K562 (cell line): ENCODE data around the gene PPARG. TPM values are rescaled to one million over a fixed set of nuclear protein-coding genes. Genes with fewer than 3 reads are reported as not detected.

Source experiments
- ATAC-seq: fragments of 200-7000 bp; cut with Tn5 transposase; 3 replicates; pipeline ENCODE4 v1.9.1; 2020; ENCODE audit warnings: moderate library complexity
- BruUV-seq: library from RNA; stranded (reverse); fragments of 400-500 nt; replicated peaks from 2 replicates; lab custom pipeline; 2021; lab: Mats Ljungman, UMichigan
- CTCF ChIA-PET: fragments of 300-600 bp; formaldehyde crosslinking; extraction: SDS; loops from one replicate; lab custom pipeline; 2021; ENCODE audit warnings: low intra/inter-chr PET ratio; lab: Yijun Ruan, JAX
- POLR2A ChIA-PET: fragments of 300-600, 350-650 bp; sonication (Branson Sonifier 250); formaldehyde crosslinking; extraction: SDS; loops from one replicate; lab custom pipeline; 2021; ENCODE audit warnings: antibody characterized with exemption, inconsistent platforms; lab: Yijun Ruan, JAX
- DNase-seq, 4 experiments: peaks; one replicate each; pipeline versions ENCODE4 v3.0.0 to v3.0.0-alpha.2; 2011 to 2018; ENCODE audit warnings: low spot score in 3 of 4, mixed read lengths in 3 of 4; ENCODE audit errors: extremely low read depth in 1 of 4
- FAIRE-seq: peaks from 2 replicates; lab custom pipeline; 2011; peaks lifted over from hg19 to GRCh38; lab: Jason Lieb, UNC
- H2AFZ ChIP-seq: 2 replicates; pipeline ENCODE4 v1.6.0; 2011; ENCODE audit warnings: low read depth, low read length, control low read depth, inconsistent platforms
- H3K27ac ChIP-seq: fragments of 200-600 bp; 3 replicates; pipeline ENCODE4 v1.8.0; 2011; ENCODE audit warnings: low read depth, mild to moderate bottlenecking, control low read depth, inconsistent platforms, low read length, moderate library complexity, mixed read lengths; ENCODE audit errors: extremely low read depth
- H3K27me3 ChIP-seq, 2 experiments: fragments of 300-600 bp in 1 of 2; 2 replicates in 1 of 2; 3 replicates in 1 of 2; pipeline versions ENCODE4 v1.6.0 to v1.8.0; 2011; ENCODE audit warnings: inconsistent platforms in 2 of 2, low read length in 2 of 2, mild to moderate bottlenecking in 1 of 2, mixed read lengths in 1 of 2, moderate library complexity in 1 of 2; ENCODE audit not compliant: control insufficient read depth in 2 of 2, insufficient read depth in 2 of 2
- H3K36me3 ChIP-seq: fragments of 300-600 bp; 3 replicates; pipeline ENCODE4 v1.8.0; 2011; ENCODE audit warnings: mild to moderate bottlenecking, low read length, inconsistent platforms; ENCODE audit not compliant: control insufficient read depth, insufficient read depth
- H3K4me1 ChIP-seq, 2 experiments: fragments of 200-600 bp in 1 of 2; replicated peaks in 1 of 2; 2 replicates in 1 of 2; 3 replicates in 1 of 2; pipeline versions ENCODE4 v1.5.1 to v1.8.0; 2011; ENCODE audit warnings: inconsistent platforms in 2 of 2, low read length in 2 of 2, mild to moderate bottlenecking in 1 of 2, mixed read lengths in 1 of 2, moderate library complexity in 1 of 2; ENCODE audit not compliant: control insufficient read depth in 2 of 2, insufficient read depth in 2 of 2
- H3K4me2 ChIP-seq: 2 replicates; pipeline ENCODE4 v1.6.1; 2011; ENCODE audit warnings: low read length, control low read depth, inconsistent platforms, mixed read lengths; ENCODE audit not compliant: insufficient read depth
- H3K4me3 ChIP-seq: fragments of 200-600 bp; sonication (generic), shearing (Covaris generic); 2 replicates; pipeline ENCODE4 v1.5.1; 2016; ENCODE audit warnings: control low read depth, inconsistent platforms
- H3K79me2 ChIP-seq: fragments of 200-600 bp; 3 replicates; pipeline ENCODE4 v1.8.0; 2011; ENCODE audit warnings: low read length, inconsistent platforms; ENCODE audit not compliant: control insufficient read depth, insufficient read depth
- H3K9ac ChIP-seq, 2 experiments: 2 replicates each; pipeline versions ENCODE4 v1.6.0 to v1.6.1; 2011; ENCODE audit warnings: low read depth in 2 of 2, low read length in 2 of 2, control low read depth in 1 of 2, inconsistent platforms in 1 of 2, mild to moderate bottlenecking in 1 of 2, mixed read lengths in 1 of 2; ENCODE audit not compliant: insufficient read depth in 1 of 2
- H3K9me1 ChIP-seq: one replicate; pipeline ENCODE4 v1.6.0; 2011; ENCODE audit warnings: inconsistent platforms, mild to moderate bottlenecking, low read length, moderate library complexity; ENCODE audit not compliant: control insufficient read depth, insufficient read depth
- H3K9me3 ChIP-seq: replicated peaks from 2 replicates; pipeline ENCODE4 v1.5.1; 2011; ENCODE audit warnings: low read depth, low read length, inconsistent platforms; ENCODE audit not compliant: control insufficient read depth, insufficient read depth
- H4K20me1 ChIP-seq: replicated peaks from 2 replicates; pipeline ENCODE4 v1.6.1; 2011; ENCODE audit warnings: low read length, inconsistent platforms, mixed read lengths; ENCODE audit not compliant: control insufficient read depth, insufficient read depth
- BMI1 ChIP-seq: fragments of 150-350 bp; IDR thresholded peaks from 2 replicates; pipeline ENCODE4 v1.6.1; 2014; ENCODE audit warnings: low read length
- CREBBP ChIP-seq: IDR thresholded peaks from one replicate; pipeline ENCODE4 v1.6.1; 2012; ENCODE audit warnings: low read depth, mild to moderate bottlenecking, control low read depth, inconsistent platforms, low read length
- DACH1 ChIP-seq: fragments of 450-650 bp; IDR thresholded peaks from 2 replicates; pipeline ENCODE4 v1.6.1; 2018; ENCODE audit not compliant: partially characterized antibody
- FIP1L1 ChIP-seq: fragments of 200-400 bp; formaldehyde crosslinking; IDR thresholded peaks from 2 replicates; pipeline ENCODE4 v1.6.1; 2018; ENCODE audit warnings: mild to moderate bottlenecking, low read depth, low read length; ENCODE audit not compliant: poor library complexity, severe bottlenecking
- HBP1 ChIP-seq: fragments of 450-650 bp; formaldehyde crosslinking; IDR thresholded peaks from 2 replicates; pipeline ENCODE4 v1.4.0; 2022; ENCODE audit warnings: missing genetic modification characterization
- NR2C2 ChIP-seq, 2 experiments: fragments of 200-800 bp in 1 of 2; sonication (Bioruptor generic) in 1 of 2; sonication (generic) in 1 of 2; formaldehyde crosslinking in 1 of 2; IDR thresholded peaks; 2 replicates each; pipeline versions ENCODE4 v1.6.1 to v1.8.0; 2016 to 2022; ENCODE audit warnings: mild to moderate bottlenecking in 1 of 2, missing compliant biosample characterization in 1 of 2, missing genetic modification characterization in 1 of 2, missing genetic modification reagents in 1 of 2
- SAFB ChIP-seq: fragments of 200-400 bp; formaldehyde crosslinking; IDR thresholded peaks from 2 replicates; pipeline ENCODE4 v1.6.1; 2017; ENCODE audit warnings: low read depth, low read length, borderline replicate concordance
- SMC3 ChIP-seq: conservative IDR thresholded peaks from 2 replicates; pipeline ENCODE4 v1.6.1; 2011; ENCODE audit warnings: low read depth, low read length, improper control_type of control experiment; ENCODE audit not compliant: insufficient read depth
- ZC3H8 ChIP-seq: fragments of 450-650 bp; IDR thresholded peaks from 2 replicates; pipeline ENCODE4 v1.6.1; 2017
- ZEB2 ChIP-seq: fragments of 450-650 bp; IDR thresholded peaks from 2 replicates; pipeline ENCODE4 v1.6.1; 2016
- ZNF143 ChIP-seq: sonication (generic); formaldehyde crosslinking; IDR thresholded peaks from 2 replicates; pipeline ENCODE4 v1.9.0; 2022; ENCODE audit warnings: mild to moderate bottlenecking, missing genetic modification reagents
- ZNF224 ChIP-seq: sonication (generic); formaldehyde crosslinking; IDR thresholded peaks from 2 replicates; pipeline ENCODE4 v1.8.0; 2022; ENCODE audit warnings: mild to moderate bottlenecking, missing genetic modification reagents
- ZNF280A ChIP-seq: fragments of 450-650 bp; IDR thresholded peaks from 2 replicates; pipeline ENCODE4 v1.6.1; 2018; ENCODE audit warnings: mild to moderate bottlenecking, low read depth; ENCODE audit not compliant: partially characterized antibody
- ZNF324 ChIP-seq: fragments of 250-450 bp; sonication (Bioruptor Pico); IDR thresholded peaks from 2 replicates; pipeline ENCODE4 v1.4.0; 2020; ENCODE audit warnings: mild to moderate bottlenecking
- WGBS: fragments of 100-300 bp; shearing (Covaris generic); methylation state at CpG from one replicate; pipeline ENCODE4 v1.1.6; 2016; ENCODE audit warnings: low coverage, mixed read lengths; ENCODE audit not compliant: insufficient coverage; ENCODE audit errors: missing lambda C conversion rate; 5-methylcytosine and 5-hydroxymethylcytosine counted together
- in situ Hi-C: fragments of 300-500 bp; cut with MboI; formaldehyde crosslinking; loops from 4 replicates; pipeline ENCODE4 v1.15.0; 2018; ENCODE audit warnings: inconsistent platforms, mixed read lengths
- intact Hi-C: fragments of 100-400 bp; cut with micrococcal nuclease; formaldehyde crosslinking; loops from 2 replicates; pipeline ENCODE4 v1.14.2; 2022
- polyA plus RNA-seq, 8 experiments: library from polyadenylated mRNA; depleted of rRNA in 4 of 8; stranded (reverse) in 5 of 8; unstranded in 3 of 8; fragments of >200 nt; fragmentation: Nextera tagmentation in 2 of 8; fragmentation: Illumina TruSeq in 1 of 8; extraction: Ambion mirVana in 2 of 8; extraction: Trizol in 1 of 8; gene quantifications; 2 replicates each; pipeline versions ENCODE4 v1.2.1 to v1.2.3, GENCODE V29; 2011 to 2014; ENCODE audit warnings: inconsistent platforms in 1 of 8, missing spikeins in 1 of 8
- total RNA-seq, 7 experiments: library from RNA; depleted of rRNA in 6 of 7; stranded (reverse); fragments of >200 nt in 6 of 7; fragmentation: Illumina TruSeq in 2 of 7; extraction: Trizol in 2 of 7; gene quantifications; 2 replicates each; pipeline versions ENCODE4 v1.2.1 to v1.2.3, GENCODE V29; 2011 to 2021; ENCODE audit warnings: low replicate concordance in 1 of 7

PPARG gene
- total and polyA plus RNA-seq, 9 of the 15 experiments (the other 6 are each of a cell fraction or from before 2014, with no cell fraction given) = not detected

- no peak for TF ChIP-seq BMI1
- no peak for TF ChIP-seq ZNF224 (CRISPR knock-in tag)
- TF ChIP-seq ZNF324 (CRISPR knock-in tag) = no peak
- no peak for TF ChIP-seq SAFB
Observed at GRCh38 chr3:12268049-12268735, 20.7 kb upstream of the PPARG start (continued).

GRCh38 chr3:12270976-12271375, 17.9 kb upstream of the PPARG start:
- Histone ChIP-seq H3K4me1 (no peaks in the 10 kb centered on the region), H3K27me3 (peaks cover 2 to 16% of the 10 kb centered on the region in 2 experiments; a peak in 4 of 5 replicates), H3K9ac (no peak overlapping the region), H3K27ac (no peak overlapping the region), H3K79me2 (no peaks in the 10 kb centered on the region), H3K4me3 (no peak overlapping the region), H2AFZ (no peak overlapping the region), H3K9me3 (no peaks in the 10 kb centered on the region), H3K36me3 (no peaks in the 10 kb centered on the region), H3K9me1 (no peaks in the 10 kb centered on the region), H4K20me1 (no peaks in the 10 kb centered on the region), H3K4me2 (no peak overlapping the region)
- TF ChIP-seq NR2C2 (CRISPR knock-in tag; IDR thresholded peaks at IDR 0.05) = no peak
- TF ChIP-seq NR2C2 (tag; IDR thresholded peaks at IDR 0.05) = no peak
- no peak for TF ChIP-seq HBP1 (CRISPR knock-in tag)
- no peak for TF ChIP-seq ZNF143 (CRISPR knock-in tag)
- no peak for TF ChIP-seq DACH1
- no peak for TF ChIP-seq ZEB2
- no peak for TF ChIP-seq FIP1L1
- no peak for TF ChIP-seq ZC3H8
- TF ChIP-seq CREBBP = no peak
- no peak for TF ChIP-seq ZNF280A
- no peak for TF ChIP-seq SMC3
- under 1% methylated on average over 5 of the region's 5 CpGs for WGBS
- intact Hi-C loops = no loop called here
- BruUV-seq = no TSS peak
- ChIA-PET POLR2A (no interaction called here), CTCF (no interaction called here)
- FAIRE-seq (no peak), ATAC-seq (no peak), DNase-seq (no peak)
- in situ Hi-C loops = no loop called here
